CD4-positive, alpha-beta T cell (primary cell): Measurements from ENCODE around the gene DIS3L2. TPM values are rescaled to one million over a fixed set of nuclear protein-coding genes. Genes with fewer than 3 reads are reported as not detected.
"Not testable (repeated sequence)": the region's sequence is repeated elsewhere in the genome, so short reads cannot be mapped to it uniquely, and the experiment has no call there.

Source experiments
- ATAC-seq: fragments of 200-7000 bp; cut with Tn5 transposase; one replicate; pipeline ENCODE4 v1.10.0; 2022; ENCODE audit warnings: mild to moderate bottlenecking; ENCODE audit not compliant: poor library complexity
- CTCF ChIA-PET: fragments of 350-600 bp; sonication (Branson Sonifier 250); formaldehyde crosslinking; loops from one replicate; lab custom pipeline; 2021; ENCODE audit warnings: antibody characterized with exemption, inconsistent platforms; lab: Charles Lee
- POLR2A ChIA-PET: fragments of 350-600 bp; sonication (Branson Sonifier 250); formaldehyde crosslinking; loops from one replicate; lab custom pipeline; 2021; ENCODE audit warnings: antibody characterized with exemption, inconsistent platforms; lab: Charles Lee
- DNase-seq, 14 experiments: peaks; one replicate each; pipeline ENCODE4 v3.0.0-alpha.2; 2013 to 2020; ENCODE audit warnings: mixed read lengths in 2 of 14
- H3K27ac ChIP-seq, 2 donors: one replicate each; pipeline versions ENCODE4 v1.5.1 to v1.7.0; 2013; ENCODE audit warnings: low read length in 2 of 2, low read depth in 1 of 2, mild to moderate bottlenecking in 1 of 2
- H3K27me3 ChIP-seq, 2 experiments: 1 replicate in 1 of 2; 2 replicates in 1 of 2; pipeline versions ENCODE4 v1.6.1 to v1.7.0; 2013; ENCODE audit warnings: low read length in 2 of 2, control low read depth in 1 of 2, mild to moderate bottlenecking in 1 of 2, moderate library complexity in 1 of 2; ENCODE audit not compliant: insufficient read depth in 2 of 2, control insufficient read depth in 1 of 2
- H3K36me3 ChIP-seq: one replicate; pipeline ENCODE4 v1.6.1; 2013; ENCODE audit warnings: low read length, control low read depth; ENCODE audit not compliant: insufficient read depth
- H3K4me1 ChIP-seq: one replicate; pipeline ENCODE4 v1.6.1; 2013; ENCODE audit warnings: low read length, control low read depth; ENCODE audit not compliant: insufficient read depth
- H3K4me3 ChIP-seq: one replicate; pipeline ENCODE4 v1.5.1; 2013; ENCODE audit warnings: mild to moderate bottlenecking, low read length, moderate library complexity
- H3K9me3 ChIP-seq, 2 experiments: 1 replicate in 1 of 2; 2 replicates in 1 of 2; pipeline versions ENCODE4 v1.6.1 to v1.7.0; 2013; ENCODE audit warnings: low read length in 2 of 2, mild to moderate bottlenecking in 2 of 2, control low read depth in 1 of 2, moderate library complexity in 1 of 2; ENCODE audit not compliant: control insufficient read depth in 1 of 2, insufficient read depth in 1 of 2
- H3K27ac Mint-ChIP-seq: one replicate; pipeline ENCODE4 v1.8.0; 2020; ENCODE audit warnings: mixed read lengths
- H3K27me3 Mint-ChIP-seq: one replicate; pipeline ENCODE4 v1.8.0; 2021; ENCODE audit warnings: mixed read lengths
- H3K36me3 Mint-ChIP-seq: one replicate; pipeline ENCODE4 v1.8.0; 2021; ENCODE audit warnings: low read depth, mixed read lengths
- H3K4me1 Mint-ChIP-seq: one replicate; pipeline ENCODE4 v1.8.0; 2021; ENCODE audit warnings: low read depth, mixed read lengths
- H3K4me3 Mint-ChIP-seq: one replicate; pipeline ENCODE4 v1.8.0; 2020; ENCODE audit warnings: mild to moderate bottlenecking, mixed read lengths
- H3K9me3 Mint-ChIP-seq: one replicate; pipeline ENCODE4 v1.8.0; 2020; ENCODE audit warnings: mixed read lengths
- intact Hi-C, 2 experiments: fragments of 100-400 bp; cut with DNase I in 1 of 2; cut with micrococcal nuclease in 1 of 2; formaldehyde crosslinking; loops; one replicate each; pipeline versions ENCODE4 v1.15.1 to v1.9.0; 2023 to 2025; cut with DNase I, micrococcal nuclease
- total RNA-seq, 174 experiments: library from RNA in 2 of 174; stranded (reverse) in 2 of 174; gene quantifications; one replicate each; pipeline ENCODE4 v1.2.3 and lab custom pipeline; 2021 to 2026
- TF ChIP-seq, protein P1 (sequence below): fragments of 200-600 bp; IDR thresholded peaks from one replicate; pipeline ENCODE4 v1.8.0; 2022; ENCODE audit warnings: antibody characterized with exemption, mild to moderate bottlenecking

Gene DIS3L2
- total RNA-seq, 2 experiments from 2014 or later, result 59.8 to 62.9 TPM

DNA sequence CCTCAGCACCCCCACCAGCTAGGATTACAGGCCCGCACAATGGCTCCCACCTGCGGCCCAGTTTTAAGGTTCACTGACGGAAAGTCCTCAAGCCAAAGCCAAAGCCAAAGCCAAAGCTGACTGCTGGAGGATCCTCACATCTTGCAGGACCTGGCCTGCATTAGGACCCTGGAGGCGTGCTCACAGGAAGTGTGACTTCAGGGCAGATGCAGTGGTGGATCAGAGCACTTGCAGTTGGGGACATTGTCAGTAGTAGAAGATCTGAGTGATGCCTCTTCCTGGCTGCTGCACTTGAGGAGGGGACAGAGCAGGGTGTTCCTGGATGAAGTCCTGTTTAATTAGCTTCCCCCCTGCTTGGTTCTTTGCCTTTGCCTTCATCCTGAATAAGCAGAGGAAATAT is 348.1 kb downstream of the DIS3L2 start:
- no peaks in the 10 kb centered on the region for H3K27me3 Mint-ChIP-seq
- POLR2A ChIA-PET, result interaction anchor here (0.8 to 2.3 kb wide), 4 partner anchors 11 to 27 kb away, joined by 6 to 10 read pairs (median 8); no protein-coding TSS in a partner anchor

DNA sequence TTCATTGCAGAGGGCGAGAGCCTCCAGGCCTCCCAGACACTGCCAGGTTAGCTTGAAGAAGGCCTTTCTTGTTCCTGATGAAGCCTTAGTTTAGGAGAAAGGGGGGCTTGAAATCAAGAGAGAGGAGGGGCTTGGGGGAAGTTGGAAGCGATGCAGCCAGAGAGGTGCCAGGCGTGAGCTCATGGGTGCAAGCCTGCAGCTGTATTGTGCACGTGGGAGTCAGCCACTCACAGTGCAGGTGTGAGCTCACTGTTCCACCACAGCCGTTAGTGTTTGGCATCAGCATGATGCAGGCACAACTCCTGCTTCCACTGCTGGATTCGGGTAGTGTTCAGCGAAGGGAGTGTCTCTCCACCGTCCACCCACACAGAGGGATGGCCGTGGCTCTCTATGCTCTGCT is 348.6 kb downstream of the DIS3L2 start:
- POLR2A ChIA-PET, result interaction anchor here (0.8 to 2.3 kb wide), 5 partner anchors 10 to 27 kb away, joined by 3 to 10 read pairs (median 7); no protein-coding TSS in a partner anchor
- Mint-ChIP-seq H3K4me3 (peak overlapping the region; percentile 65), H3K27me3 (no peaks in the 10 kb centered on the region), H3K9me3 (peaks cover 4% of the 10 kb centered on the region), H3K27ac (peak overlapping the region; percentile 89), H3K4me1 (peaks cover 78% of the 10 kb centered on the region), H3K36me3 (peaks cover 19% of the 10 kb centered on the region)
- H3K36me3 ChIP-seq, result no peaks in the 10 kb centered on the region
- ATAC-seq, result peak; percentile 78
- H3K4me3 ChIP-seq, result no peak overlapping the region
- H3K9me3 ChIP-seq, result peaks cover 0 to 6% of the 10 kb centered on the region in 2 experiments
- H3K27me3 ChIP-seq, result no peaks in the 10 kb centered on the region
- intact Hi-C loops, result loop anchor here in 1 of 2 experiments (10.0 kb wide), 2 partner anchors 635 to 1045 kb away; partner anchors contain the start of gene DGKD
- DNase-seq, result peak in 6 of 14 experiments; percentile 23 to 59 (median 46)
- CTCF ChIA-PET, result no interaction called here
- TF ChIP-seq, protein P1, sequence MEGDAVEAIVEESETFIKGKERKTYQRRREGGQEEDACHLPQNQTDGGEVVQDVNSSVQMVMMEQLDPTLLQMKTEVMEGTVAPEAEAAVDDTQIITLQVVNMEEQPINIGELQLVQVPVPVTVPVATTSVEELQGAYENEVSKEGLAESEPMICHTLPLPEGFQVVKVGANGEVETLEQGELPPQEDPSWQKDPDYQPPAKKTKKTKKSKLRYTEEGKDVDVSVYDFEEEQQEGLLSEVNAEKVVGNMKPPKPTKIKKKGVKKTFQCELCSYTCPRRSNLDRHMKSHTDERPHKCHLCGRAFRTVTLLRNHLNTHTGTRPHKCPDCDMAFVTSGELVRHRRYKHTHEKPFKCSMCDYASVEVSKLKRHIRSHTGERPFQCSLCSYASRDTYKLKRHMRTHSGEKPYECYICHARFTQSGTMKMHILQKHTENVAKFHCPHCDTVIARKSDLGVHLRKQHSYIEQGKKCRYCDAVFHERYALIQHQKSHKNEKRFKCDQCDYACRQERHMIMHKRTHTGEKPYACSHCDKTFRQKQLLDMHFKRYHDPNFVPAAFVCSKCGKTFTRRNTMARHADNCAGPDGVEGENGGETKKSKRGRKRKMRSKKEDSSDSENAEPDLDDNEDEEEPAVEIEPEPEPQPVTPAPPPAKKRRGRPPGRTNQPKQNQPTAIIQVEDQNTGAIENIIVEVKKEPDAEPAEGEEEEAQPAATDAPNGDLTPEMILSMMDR, result no peak
- H3K4me1 ChIP-seq, result peaks cover 53% of the 10 kb centered on the region
- peak overlapping the region in 1 of 2 donors; percentile 51 for H3K27ac ChIP-seq

More for the DNA sequence above, 348.1 kb downstream of the DIS3L2 start:
- Histone ChIP-seq H3K36me3 (no peaks in the 10 kb centered on the region), H3K4me1 (peaks cover 47% of the 10 kb centered on the region), H3K9me3 (peaks cover 0 to 7% of the 10 kb centered on the region in 2 experiments), H3K27me3 (no peaks in the 10 kb centered on the region), H3K4me3 (no peak overlapping the region), H3K27ac (peak overlapping the region in 1 of 2 donors; percentile 51)
- CTCF ChIA-PET, result no interaction called here
- H3K4me1 Mint-ChIP-seq, result peaks cover 73% of the 10 kb centered on the region
- DNase-seq, result peak in 4 of 14 experiments; percentile 33 to 58 (median 48)
- intact Hi-C loops, result loop anchor here in 1 of 2 experiments (5.0 kb wide), 1 partner anchor 172 kb away; no protein-coding TSS in a partner anchor
- H3K27ac Mint-ChIP-seq, result peak overlapping the region; percentile 89
- TF ChIP-seq, protein P1, result no peak
- peaks cover 23% of the 10 kb centered on the region for H3K36me3 Mint-ChIP-seq
- peak; percentile 66 for ATAC-seq
- H3K9me3 Mint-ChIP-seq, result peaks cover 1% of the 10 kb centered on the region
- H3K4me3 Mint-ChIP-seq, result peak overlapping the region; percentile 65

DNA sequence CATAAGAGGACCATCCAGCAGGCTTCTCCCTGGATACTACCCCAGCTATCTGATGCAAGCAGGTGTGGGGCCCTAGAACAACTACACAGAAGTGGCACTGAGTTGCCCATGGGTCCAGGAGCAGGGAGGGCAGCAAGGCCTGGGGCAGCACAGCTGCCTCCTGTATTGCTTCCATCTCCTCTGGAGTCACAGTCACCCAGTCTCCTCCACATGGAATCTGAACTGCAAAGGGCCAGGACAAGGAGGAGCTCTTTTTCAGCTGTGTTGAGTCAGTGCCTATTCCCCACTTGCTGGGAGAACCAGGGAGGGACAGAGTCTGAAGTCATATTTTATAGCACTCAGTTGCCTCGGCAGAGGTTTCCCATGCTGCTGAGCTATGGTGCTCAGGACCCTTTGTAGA is 349.2 kb downstream of the DIS3L2 start:
- Mint-ChIP-seq H3K27me3 (no peaks in the 10 kb centered on the region), H3K4me3 (peak overlapping the region; percentile 65), H3K9me3 (peaks cover 5% of the 10 kb centered on the region), H3K27ac (peak overlapping the region; percentile 89), H3K4me1 (peaks cover 84% of the 10 kb centered on the region), H3K36me3 (peaks cover 14% of the 10 kb centered on the region)
- no peak overlapping the region for H3K4me3 ChIP-seq
- intact Hi-C loops, result loop anchor here in 1 of 2 experiments (10.0 kb wide), 2 partner anchors 636 to 1044 kb away; partner anchors contain the start of gene DGKD
- ATAC-seq, result no peak
- CTCF ChIA-PET, result interaction anchor here (1.4 kb wide), 1 partner anchor 13 kb away, joined by 3 read pairs; no protein-coding TSS in a partner anchor
- H3K27ac ChIP-seq, result peak overlapping the region; percentile 49 to 51
- TF ChIP-seq, protein P1, result no peak
- H3K27me3 ChIP-seq, result no peaks in the 10 kb centered on the region
- peaks cover 58% of the 10 kb centered on the region for H3K4me1 ChIP-seq
- no peaks in the 10 kb centered on the region for H3K36me3 ChIP-seq
- POLR2A ChIA-PET, result interaction anchor here (1.1 to 2.3 kb wide), 4 partner anchors 10 to 28 kb away, joined by 3 to 10 read pairs (median 8); no protein-coding TSS in a partner anchor
- no peak for DNase-seq
- H3K9me3 ChIP-seq, result peaks cover 0 to 6% of the 10 kb centered on the region in 2 experiments

DNA sequence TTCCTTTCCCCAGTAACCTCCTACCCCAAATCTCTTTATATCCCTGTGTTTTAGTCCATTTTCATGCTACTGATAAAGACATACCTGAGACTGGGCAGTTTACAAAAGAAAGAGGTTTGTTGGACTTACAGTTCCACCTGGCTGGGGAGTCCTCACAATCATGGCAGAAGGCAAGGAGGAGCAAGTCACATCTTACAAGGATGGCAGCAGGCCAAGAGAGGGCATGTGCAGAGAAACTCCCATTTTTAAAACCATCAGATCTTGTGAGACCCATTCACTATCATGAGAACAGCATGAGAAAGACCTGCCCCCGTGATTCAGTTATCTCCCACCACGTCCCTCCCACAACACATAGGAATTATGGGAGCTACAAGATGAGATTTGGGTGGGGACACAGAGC is 352.1 kb downstream of the DIS3L2 start:
- peak overlapping the region; percentile 90 for H3K27ac Mint-ChIP-seq
- ATAC-seq, H3K27me3 ChIP-seq, H3K9me3 ChIP-seq, H3K9me3 Mint-ChIP-seq, H3K27me3 Mint-ChIP-seq, CTCF ChIA-PET, H3K4me3 Mint-ChIP-seq, H3K4me3 ChIP-seq, H3K36me3 Mint-ChIP-seq, DNase-seq, H3K36me3 ChIP-seq: not testable (repeated sequence)
- H3K4me1 Mint-ChIP-seq, result peaks cover 92% of the 10 kb centered on the region
- Histone ChIP-seq H3K27ac (peak overlapping the region in 1 of 2 donors; percentile 62), H3K4me1 (peaks cover 80% of the 10 kb centered on the region)
- intact Hi-C loops, result loop anchor here in 1 of 2 experiments (10.0 kb wide), 2 partner anchors 639 to 1041 kb away; partner anchors contain the start of gene DGKD
- POLR2A ChIA-PET, result interaction anchor here (1.2 kb wide), 1 partner anchor 16 kb away, joined by 5 read pairs; no protein-coding TSS in a partner anchor
